Measurements from ENCODE around the gene DDX41. TPM values are rescaled to one million over a fixed set of nuclear protein-coding genes. Genes with fewer than 3 reads are reported as not detected.

DDX41 gene
- total RNA-seq, 1 experiment from 2014 or later: 137 TPM

- Mint-ChIP-seq H3K4me3 (ENCODE audit: unreplicated experiment) (no peak overlapping the region), H3K27me3 (ENCODE audit: insufficient read depth, unreplicated experiment) (no peaks in the 10 kb centered on the region), H3K9me3 (ENCODE audit: unreplicated experiment) (no peaks in the 10 kb centered on the region), H3K4me1 (ENCODE audit: low read depth, unreplicated experiment) (peaks cover 18% of the 10 kb centered on the region), H3K36me3 (ENCODE audit: insufficient read depth, unreplicated experiment) (peaks cover 14% of the 10 kb centered on the region), H3K27ac (ENCODE audit: unreplicated experiment) (no peak overlapping the region)
- peaks cover 2% of the 10 kb centered on the region; the same call in 1 of the 2 replicates for H3K36me3 ChIP-seq (ENCODE audit: control insufficient read depth, insufficient read depth, low read length)
- H3K4me3 ChIP-seq (ENCODE audit: low read depth, low read length): no peak overlapping the region
- TF ChIP-seq CTCF (IDR thresholded peaks at IDR 0.05; ENCODE audit: insufficient read depth in 1 of 2, low read depth in 1 of 2, low read length in 1 of 2, severe bottlenecking in 1 of 2, unreplicated experiment in 1 of 2): no peak
- H3K4me1 ChIP-seq: peaks cover 21% of the 10 kb centered on the region
- no peak for DNase-seq
- no peaks in the 10 kb centered on the region for H3K27me3 ChIP-seq (replicated peaks; ENCODE audit: control insufficient read depth, insufficient read depth, low read length)
- CTCF ChIA-PET: no interaction called here
- intact Hi-C loops (cut with micrococcal nuclease; ENCODE audit: unreplicated experiment): no loop called here
- POLR2A ChIA-PET: no interaction called here
- no TSS peak for BruUV-seq (replicated peaks)
- H3K9me3 ChIP-seq: no peaks in the 10 kb centered on the region
Measured at GRCh38 chr5:177542816-177543465, 26.2 kb upstream of the DDX41 start.

- Histone ChIP-seq H3K27me3 (replicated peaks; ENCODE audit: control insufficient read depth, insufficient read depth, low read length) (no peaks in the 10 kb centered on the region), H3K4me1 (peaks cover 8% of the 10 kb centered on the region), H3K4me3 (ENCODE audit: low read depth, low read length) (no peak overlapping the region), H3K9me3 (no peaks in the 10 kb centered on the region), H3K36me3 (ENCODE audit: control insufficient read depth, insufficient read depth, low read length) (no peaks in the 10 kb centered on the region)
- no peaks in the 10 kb centered on the region for H3K9me3 Mint-ChIP-seq (ENCODE audit: unreplicated experiment)
- DNase-seq: no peak
- H3K27ac Mint-ChIP-seq (ENCODE audit: unreplicated experiment): no peak overlapping the region
- no peaks in the 10 kb centered on the region for H3K36me3 Mint-ChIP-seq (ENCODE audit: insufficient read depth, unreplicated experiment)
- no peak overlapping the region for H3K4me3 Mint-ChIP-seq (ENCODE audit: unreplicated experiment)
- intact Hi-C loops (cut with micrococcal nuclease; ENCODE audit: unreplicated experiment): no loop called here
- no peak for TF ChIP-seq CTCF (IDR thresholded peaks at IDR 0.05; ENCODE audit: insufficient read depth in 1 of 2, low read depth in 1 of 2, low read length in 1 of 2, severe bottlenecking in 1 of 2, unreplicated experiment in 1 of 2)
- peaks cover 7% of the 10 kb centered on the region for H3K4me1 Mint-ChIP-seq (ENCODE audit: low read depth, unreplicated experiment)
- no TSS peak for BruUV-seq (replicated peaks)
- ChIA-PET POLR2A (no interaction called here), CTCF (interaction anchor here (0.6 kb wide), 1 partner anchor 123 kb away, joined by 3 read pairs; no protein-coding TSS in a partner anchor)
- no peaks in the 10 kb centered on the region for H3K27me3 Mint-ChIP-seq (ENCODE audit: insufficient read depth, unreplicated experiment)
Measured at GRCh38 chr5:177540438-177540837, 23.7 kb upstream of the DDX41 start.

- Histone ChIP-seq H3K4me1 (peaks cover 8% of the 10 kb centered on the region), H3K36me3 (ENCODE audit: control insufficient read depth, insufficient read depth, low read length) (no peaks in the 10 kb centered on the region)
- no peak for TF ChIP-seq CTCF (IDR thresholded peaks at IDR 0.05; ENCODE audit: insufficient read depth in 1 of 2, low read depth in 1 of 2, low read length in 1 of 2, severe bottlenecking in 1 of 2, unreplicated experiment in 1 of 2)
Measured at GRCh38 chr5:177539411-177539810, 22.6 kb upstream of the DDX41 start.

More at GRCh38 chr5:177539411-177539810, 22.6 kb upstream of the DDX41 start:
- Mint-ChIP-seq H3K4me3 (ENCODE audit: unreplicated experiment) (no peak overlapping the region), H3K9me3 (ENCODE audit: unreplicated experiment) (no peaks in the 10 kb centered on the region), H3K36me3 (ENCODE audit: insufficient read depth, unreplicated experiment) (peaks cover 6% of the 10 kb centered on the region), H3K27me3 (ENCODE audit: insufficient read depth, unreplicated experiment) (no peaks in the 10 kb centered on the region), H3K27ac (ENCODE audit: unreplicated experiment) (no peak overlapping the region), H3K4me1 (ENCODE audit: low read depth, unreplicated experiment) (peaks cover 7% of the 10 kb centered on the region)
- intact Hi-C loops (cut with micrococcal nuclease; ENCODE audit: unreplicated experiment): no loop called here
- CTCF ChIA-PET: interaction anchor here (0.7 kb wide), 1 partner anchor 68 kb away, joined by 3 read pairs; no protein-coding TSS in a partner anchor
- BruUV-seq (replicated peaks): no TSS peak
- Histone ChIP-seq H3K4me3 (ENCODE audit: low read depth, low read length) (no peak overlapping the region), H3K9me3 (no peaks in the 10 kb centered on the region), H3K27me3 (replicated peaks; ENCODE audit: control insufficient read depth, insufficient read depth, low read length) (no peaks in the 10 kb centered on the region)
- DNase-seq: no peak
- POLR2A ChIA-PET: no interaction called here

Data from Caco-2 (cell line).